Measurements from ENCODE around the gene VPS45. TPM values are rescaled to one million over a fixed set of nuclear protein-coding genes. Genes with fewer than 3 reads are reported as not detected.

VPS45 gene
- total and polyA plus RNA-seq, 2 of the 8 experiments (the other 6 are each of a cell fraction or from before 2014, with no cell fraction given): 19.1 to 27.6 TPM

GRCh38 chr1:150161747-150162581 lies 94.4 kb downstream of the VPS45 start:
- H3K23ac ChIP-seq (ENCODE audit: insufficient read length): no peak overlapping the region
- no peaks in the 10 kb centered on the region for H3K79me1 ChIP-seq (ENCODE audit: low read depth, low read length)
- peak overlapping the region; percentile 47 for H4K91ac ChIP-seq (replicated peaks; ENCODE audit: insufficient read length, low read length)
- DNase-seq (ENCODE audit: low read depth in 1 of 2, low spot score in 2 of 2): no peak
- H2AFZ ChIP-seq (ENCODE audit: low read length): no peak overlapping the region
- H2BK12ac ChIP-seq (ENCODE audit: low read depth, low read length): peak overlapping the region; percentile 86
- no peak overlapping the region for H3K56ac ChIP-seq (replicated peaks; ENCODE audit: insufficient read length, low read depth, low read length)
- no peaks in the 10 kb centered on the region for H3K9me3 ChIP-seq (ENCODE audit: insufficient read depth in 2 of 2, low read depth in 1 of 2, low read length in 1 of 2)
- peak overlapping the region; percentile 98 for H3K27ac ChIP-seq (ENCODE audit: low read depth, low read length)
- H4K20me1 ChIP-seq (replicated peaks in 1 of 2; ENCODE audit: control insufficient read depth in 1 of 2, insufficient read depth in 2 of 2, low read length in 2 of 2): no peaks in the 10 kb centered on the region
- H3K18ac ChIP-seq (ENCODE audit: extremely low read depth, low read length): peak overlapping the region; percentile 80
- FAIRE-seq: no peak
- WGBS, 2 experiments (ENCODE audit: extremely low coverage in 1 of 2, insufficient coverage in 1 of 2, insufficient read length in 1 of 2, insufficient replicate concordance in 2 of 2, low coverage in 1 of 2, low lambda C conversion rate in 2 of 2, missing lambda C conversion rate in 1 of 2): 61% methylated on average over 9 of the region's 9 CpGs; no CpG with 5 or more reads in 1 of the 2 experiments
- H2BK5ac ChIP-seq (ENCODE audit: low read depth, low read length): peak overlapping the region; percentile 93
- peak overlapping the region in 3 of 4 experiments; percentile 69 to 90 (median 89); a peak in 6 of 7 replicates for H3K9ac ChIP-seq (replicated peaks in 1 of 4; ENCODE audit: extremely low read depth in 1 of 4, low read depth in 3 of 4, low read length in 3 of 4)
- ChIA-PET CTCF (ENCODE audit: partially characterized antibody) (interaction anchor here (0.5 to 4.3 kb wide), 16 partner anchors 10 to 233 kb away, joined by 3 to 20 read pairs (median 4); partner anchors contain the start of gene PLEKHO1), POLR2A (ENCODE audit: partially characterized antibody) (interaction anchor here (0.6 to 7.3 kb wide), 22 partner anchors 10 to 275 kb away, joined by 3 to 87 read pairs (median 4); partner anchors contain the start of genes ANP32E, PLEKHO1 and VPS45)
- peak overlapping the region; percentile 77; the same call in 1 of the 2 replicates for H2AK5ac ChIP-seq (ENCODE audit: low read depth, low read length)
- peaks cover 11% of the 10 kb centered on the region; the same call in 1 of the 2 replicates for H3K23me2 ChIP-seq (ENCODE audit: low read depth, low read length)
- no peak overlapping the region for H3K4ac ChIP-seq (replicated peaks; ENCODE audit: insufficient read length, low read depth, low read length)
- peak overlapping the region; percentile 94; the same call in 1 of the 2 replicates for H2BK15ac ChIP-seq (ENCODE audit: low read length)
- H2BK120ac ChIP-seq (replicated peaks; ENCODE audit: low read depth, low read length): no peak overlapping the region
- H4K8ac ChIP-seq (ENCODE audit: extremely low read depth, insufficient read depth, low read length): 0 out of 2 replicates have a peak overlapping the region, but pooled peaks have one; percentile 30
- H2BK20ac ChIP-seq (ENCODE audit: low read length): peak overlapping the region; percentile 83; the same call in 1 of the 2 replicates
- no peak overlapping the region for H4K5ac ChIP-seq (ENCODE audit: insufficient read length, low read depth, low read length)
- no peaks in the 10 kb centered on the region for H3K27me3 ChIP-seq (replicated peaks in 1 of 4; ENCODE audit: control insufficient read depth in 3 of 4, extremely low read depth in 1 of 4, insufficient read depth in 3 of 4, low read length in 3 of 4)
- H3K4me3 ChIP-seq (ENCODE audit: extremely low read depth in 1 of 4, insufficient read depth in 2 of 4, low read depth in 3 of 4, low read length in 4 of 4): peak overlapping the region in 3 of 4 experiments; percentile 38 to 55 (median 55); a peak in 4 of 8 replicates
- H3K79me2 ChIP-seq (ENCODE audit: control insufficient read depth in 1 of 2, insufficient read depth in 2 of 2, low read length in 2 of 2): no peaks in the 10 kb centered on the region
- H3K4me2 ChIP-seq (ENCODE audit: insufficient read depth in 1 of 2, low read depth in 2 of 2, low read length in 2 of 2): peak overlapping the region; percentile 62 to 77
- H3K14ac ChIP-seq (ENCODE audit: insufficient read length): no peak overlapping the region
- H3K36me3 ChIP-seq (ENCODE audit: control insufficient read depth in 2 of 4, insufficient read depth in 4 of 4, low read length in 3 of 4): peaks cover 16 to 26% (median 21%) of the 10 kb centered on the region in 4 experiments
- H3K4me1 ChIP-seq (replicated peaks in 1 of 4; ENCODE audit: control insufficient read depth in 3 of 4, insufficient read depth in 4 of 4, low read length in 3 of 4): peaks cover 12 to 30% (median 20%) of the 10 kb centered on the region in 4 experiments
- TF ChIP-seq SP4 (IDR thresholded peaks at IDR 0.05; ENCODE audit: low read length) (0 out of 2 replicates have a peak, but pooled peaks have one; percentile 3), MAX (IDR thresholded peaks at IDR 0.05) (peak; percentile 30; the same call in 1 of the 2 replicates), CREB1 (IDR thresholded peaks at IDR 0.05) (no peak), ATF2 (IDR thresholded peaks at IDR 0.05; ENCODE audit: low read length) (0 out of 2 replicates have a peak, but pooled peaks have one; percentile 1), CTCF (IDR thresholded peaks at IDR 0.05; ENCODE audit: control extremely low read depth in 1 of 3, insufficient read depth in 1 of 3, low read depth in 1 of 3, low read length in 3 of 3) (peak in 1 of 3 experiments; percentile 34; a peak in 1 of 4 replicates), POLR2A (IDR thresholded peaks at IDR 0.05; ENCODE audit: control extremely low read depth in 1 of 2, low read depth in 2 of 2, low read length in 2 of 2) (peak in 1 of 2 experiments; percentile 31; a peak in 2 of 3 replicates)

Data from H1 (cell line).